ENCODE results near the gene MPPED1. TPM values are rescaled to one million over a fixed set of nuclear protein-coding genes. Genes with fewer than 3 reads are reported as not detected.
A peak's percentile ranks its signal among the peaks of the same experiment; 100 is the strongest.

Gene MPPED1
- total and polyA plus RNA-seq, 5 donors from 2014 or later: not detected

- Mint-ChIP-seq H3K9me3 (peaks cover 0 to 5% (median 0%) of the 10 kb centered on the region in 7 donors), H3K27ac (no peak overlapping the region), H3K4me3 (no peak overlapping the region), H3K27me3 (peaks cover 4% of the 10 kb centered on the region), H3K4me1 (no peaks in the 10 kb centered on the region), H3K36me3 (no peaks in the 10 kb centered on the region)
- Histone ChIP-seq H3K9me3 (ENCODE audit: control insufficient read depth in 2 of 2, low read length in 2 of 2) (no peaks in the 10 kb centered on the region), H3K36me3 (ENCODE audit: control insufficient read depth, insufficient read depth, low read length) (no peaks in the 10 kb centered on the region), H3K4me3 (ENCODE audit: low read depth, low read length) (no peak overlapping the region), H3K27me3 (ENCODE audit: control insufficient read depth, insufficient read depth, low read length) (no peaks in the 10 kb centered on the region), H3K4me1 (ENCODE audit: control insufficient read depth, insufficient read depth, low read length, poor library complexity, severe bottlenecking) (no peaks in the 10 kb centered on the region), H3K27ac (ENCODE audit: insufficient read depth, low read length, poor library complexity, severe bottlenecking) (no peak overlapping the region)
- DNase-seq (no peak), ATAC-seq (ENCODE audit: low read depth in 2 of 2) (no peak)
Observed at GRCh38 chr22:43511276-43511910, 99.6 kb downstream of the MPPED1 start.

DNA sequence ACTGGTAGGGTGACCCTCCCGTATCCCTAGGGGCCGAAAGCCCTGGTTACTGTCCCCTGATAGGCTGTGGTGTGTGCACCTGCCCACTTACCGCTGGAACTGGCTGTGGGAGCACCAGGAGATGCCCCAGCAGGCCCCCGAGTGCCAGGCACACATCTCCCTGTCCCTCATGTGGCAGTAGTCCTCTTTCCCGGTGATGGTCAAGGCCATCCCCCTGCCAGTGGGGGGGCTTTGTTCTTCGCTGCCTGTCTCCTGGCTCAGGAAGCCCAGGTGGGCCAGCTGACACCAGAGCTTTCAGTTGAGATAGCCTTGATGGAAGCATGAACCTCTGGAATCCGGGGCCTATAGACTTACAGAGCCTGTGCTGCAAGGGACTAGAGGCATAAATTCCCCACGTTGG is 100.5 kb downstream of the MPPED1 start:
- no peaks in the 10 kb centered on the region for H3K27me3 ChIP-seq (ENCODE audit: control insufficient read depth, insufficient read depth, low read length)
- H3K27ac ChIP-seq (ENCODE audit: insufficient read depth, low read length, poor library complexity, severe bottlenecking): no peak overlapping the region
- H3K36me3 ChIP-seq (ENCODE audit: control insufficient read depth, insufficient read depth, low read length): no peaks in the 10 kb centered on the region
- no peak for ATAC-seq (ENCODE audit: low read depth in 2 of 2)
- DNase-seq: no peak
- no peak overlapping the region for H3K4me3 ChIP-seq (ENCODE audit: low read depth, low read length)
- no peaks in the 10 kb centered on the region for H3K4me1 Mint-ChIP-seq
- no peaks in the 10 kb centered on the region for H3K9me3 ChIP-seq (ENCODE audit: control insufficient read depth in 2 of 2, low read length in 2 of 2)
- H3K4me1 ChIP-seq (ENCODE audit: control insufficient read depth, insufficient read depth, low read length, poor library complexity, severe bottlenecking): no peaks in the 10 kb centered on the region
- H3K27ac Mint-ChIP-seq: no peak overlapping the region
- peaks cover 4% of the 10 kb centered on the region for H3K27me3 Mint-ChIP-seq
- peaks cover 0 to 5% (median 0%) of the 10 kb centered on the region in 7 donors for H3K9me3 Mint-ChIP-seq
- H3K36me3 Mint-ChIP-seq: no peaks in the 10 kb centered on the region
- H3K4me3 Mint-ChIP-seq: no peak overlapping the region

GRCh38 chr22:43514476-43515157 is 102.8 kb downstream of the MPPED1 start:
- H3K27me3 Mint-ChIP-seq: peaks cover 4% of the 10 kb centered on the region
- Histone ChIP-seq H3K27me3 (ENCODE audit: control insufficient read depth, insufficient read depth, low read length) (no peaks in the 10 kb centered on the region), H3K4me1 (ENCODE audit: control insufficient read depth, insufficient read depth, low read length, poor library complexity, severe bottlenecking) (no peaks in the 10 kb centered on the region), H3K9me3 (ENCODE audit: control insufficient read depth in 2 of 2, low read length in 2 of 2) (no peaks in the 10 kb centered on the region), H3K4me3 (ENCODE audit: low read depth, low read length) (no peak overlapping the region), H3K36me3 (ENCODE audit: control insufficient read depth, insufficient read depth, low read length) (no peaks in the 10 kb centered on the region), H3K27ac (ENCODE audit: insufficient read depth, low read length, poor library complexity, severe bottlenecking) (no peak overlapping the region)
- no peak overlapping the region for H3K27ac Mint-ChIP-seq
- peaks cover 0 to 5% (median 0%) of the 10 kb centered on the region in 7 donors for H3K9me3 Mint-ChIP-seq
- DNase-seq (no peak), ATAC-seq (ENCODE audit: low read depth in 2 of 2) (no peak)
- no peak overlapping the region for H3K4me3 Mint-ChIP-seq
- H3K4me1 Mint-ChIP-seq: no peaks in the 10 kb centered on the region
- H3K36me3 Mint-ChIP-seq: no peaks in the 10 kb centered on the region

DNA sequence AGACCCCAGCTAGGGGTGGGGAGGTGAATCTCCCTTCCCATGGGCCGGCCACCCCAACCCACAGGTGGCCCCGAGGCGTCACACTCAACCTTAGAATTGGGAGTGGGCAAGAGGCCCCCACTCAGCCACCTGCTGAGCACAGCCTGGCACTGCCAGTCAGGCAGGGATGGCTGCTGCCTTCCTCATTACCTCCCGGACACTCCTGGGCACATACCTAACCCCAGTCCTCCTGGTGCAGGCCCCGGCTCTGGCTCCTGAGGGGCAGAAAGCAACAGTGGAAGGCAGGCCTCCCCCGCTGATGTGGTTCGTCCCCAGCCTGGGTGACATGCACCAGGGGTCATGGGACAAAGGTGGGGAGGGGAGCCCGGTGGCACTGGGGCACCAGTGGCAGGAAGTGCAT is 103.6 kb downstream of the MPPED1 start:
- Histone ChIP-seq H3K27ac (ENCODE audit: insufficient read depth, low read length, poor library complexity, severe bottlenecking) (no peak overlapping the region), H3K9me3 (ENCODE audit: control insufficient read depth in 2 of 2, low read length in 2 of 2) (no peaks in the 10 kb centered on the region), H3K4me3 (ENCODE audit: low read depth, low read length) (no peak overlapping the region), H3K27me3 (ENCODE audit: control insufficient read depth, insufficient read depth, low read length) (no peaks in the 10 kb centered on the region), H3K36me3 (ENCODE audit: control insufficient read depth, insufficient read depth, low read length) (no peaks in the 10 kb centered on the region), H3K4me1 (ENCODE audit: control insufficient read depth, insufficient read depth, low read length, poor library complexity, severe bottlenecking) (no peaks in the 10 kb centered on the region)
- Mint-ChIP-seq H3K36me3 (no peaks in the 10 kb centered on the region), H3K9me3 (peaks cover 0 to 1% (median 0%) of the 10 kb centered on the region in 7 donors), H3K4me3 (no peak overlapping the region), H3K4me1 (peaks cover 0 to 2% (median under 1%) of the 10 kb centered on the region in 4 donors), H3K27me3 (no peaks in the 10 kb centered on the region), H3K27ac (no peak overlapping the region)
- DNase-seq (no peak), ATAC-seq (ENCODE audit: low read depth in 2 of 2) (no peak)

- Mint-ChIP-seq H3K4me1 (peaks cover 0 to 7% (median 3%) of the 10 kb centered on the region in 4 donors), H3K27ac (no peak overlapping the region), H3K4me3 (no peak overlapping the region), H3K9me3 (peaks cover 0 to 1% (median 0%) of the 10 kb centered on the region in 7 donors), H3K36me3 (no peaks in the 10 kb centered on the region), H3K27me3 (no peaks in the 10 kb centered on the region)
- ATAC-seq (ENCODE audit: low read depth in 2 of 2) (no peak), DNase-seq (no peak)
- no peak overlapping the region for H3K27ac ChIP-seq (ENCODE audit: insufficient read depth, low read length, poor library complexity, severe bottlenecking)
- H3K27me3 ChIP-seq (ENCODE audit: control insufficient read depth, insufficient read depth, low read length): no peaks in the 10 kb centered on the region
- H3K4me1 ChIP-seq (ENCODE audit: control insufficient read depth, insufficient read depth, low read length, poor library complexity, severe bottlenecking): no peaks in the 10 kb centered on the region
- H3K4me3 ChIP-seq (ENCODE audit: low read depth, low read length): no peak overlapping the region
- H3K36me3 ChIP-seq (ENCODE audit: control insufficient read depth, insufficient read depth, low read length): no peaks in the 10 kb centered on the region
- H3K9me3 ChIP-seq (ENCODE audit: control insufficient read depth in 2 of 2, low read length in 2 of 2): no peaks in the 10 kb centered on the region
Observed at GRCh38 chr22:43515902-43516301, 104.1 kb downstream of the MPPED1 start.

- Histone ChIP-seq H3K36me3 (ENCODE audit: control insufficient read depth, insufficient read depth, low read length) (no peaks in the 10 kb centered on the region), H3K27ac (ENCODE audit: insufficient read depth, low read length, poor library complexity, severe bottlenecking) (no peak overlapping the region), H3K9me3 (ENCODE audit: control insufficient read depth in 2 of 2, low read length in 2 of 2) (no peaks in the 10 kb centered on the region), H3K27me3 (ENCODE audit: control insufficient read depth, insufficient read depth, low read length) (no peaks in the 10 kb centered on the region), H3K4me1 (ENCODE audit: control insufficient read depth, insufficient read depth, low read length, poor library complexity, severe bottlenecking) (no peaks in the 10 kb centered on the region), H3K4me3 (ENCODE audit: low read depth, low read length) (no peak overlapping the region)
- DNase-seq: no peak
- H3K27me3 Mint-ChIP-seq: no peaks in the 10 kb centered on the region
- H3K9me3 Mint-ChIP-seq: peaks cover 0 to 1% (median 0%) of the 10 kb centered on the region in 7 donors
- peaks cover 0 to 9% (median 4%) of the 10 kb centered on the region in 4 donors for H3K4me1 Mint-ChIP-seq
- no peaks in the 10 kb centered on the region for H3K36me3 Mint-ChIP-seq
- no peak overlapping the region for H3K27ac Mint-ChIP-seq
- H3K4me3 Mint-ChIP-seq: no peak overlapping the region
- ATAC-seq (ENCODE audit: low read depth in 2 of 2): no peak
Observed at GRCh38 chr22:43516386-43516785, 104.6 kb downstream of the MPPED1 start.

- Mint-ChIP-seq H3K36me3 (no peaks in the 10 kb centered on the region), H3K4me1 (peaks cover 0 to 9% (median 4%) of the 10 kb centered on the region in 4 donors), H3K27me3 (no peaks in the 10 kb centered on the region), H3K9me3 (peaks cover 0 to 1% (median 0%) of the 10 kb centered on the region in 7 donors), H3K4me3 (no peak overlapping the region), H3K27ac (peak overlapping the region in 1 of 3 donors; percentile 38)
- no peaks in the 10 kb centered on the region for H3K9me3 ChIP-seq (ENCODE audit: control insufficient read depth in 2 of 2, low read length in 2 of 2)
- DNase-seq: no peak
- no peak overlapping the region for H3K27ac ChIP-seq (ENCODE audit: insufficient read depth, low read length, poor library complexity, severe bottlenecking)
- H3K4me3 ChIP-seq (ENCODE audit: low read depth, low read length): no peak overlapping the region
- H3K27me3 ChIP-seq (ENCODE audit: control insufficient read depth, insufficient read depth, low read length): no peaks in the 10 kb centered on the region
- ATAC-seq (ENCODE audit: low read depth in 2 of 2): no peak
- H3K36me3 ChIP-seq (ENCODE audit: control insufficient read depth, insufficient read depth, low read length): no peaks in the 10 kb centered on the region
- H3K4me1 ChIP-seq (ENCODE audit: control insufficient read depth, insufficient read depth, low read length, poor library complexity, severe bottlenecking): no peaks in the 10 kb centered on the region
Observed at GRCh38 chr22:43516996-43517635, 105.3 kb downstream of the MPPED1 start.

Data from CD4-positive, CD25-positive, alpha-beta regulatory T cell (primary cell).